IMR-90 (cell line): ENCODE measurements around the gene KIF13A. TPM values are rescaled to one million over a fixed set of nuclear protein-coding genes. Genes with fewer than 3 reads are reported as not detected.

Experiments
- ATAC-seq: fragments of 200-7000 bp; cut with Tn5 transposase; 2 replicates; pipeline ENCODE4 v1.9.1; 2020; ENCODE audit warnings: low read depth, mild to moderate bottlenecking, moderate library complexity
- BruUV-seq: library from RNA; stranded (reverse); fragments of 400-500 nt; replicated peaks from 2 replicates; lab custom pipeline; 2021; lab: Mats Ljungman, UMichigan
- CTCF ChIA-PET: fragments of 300-600 bp; formaldehyde crosslinking; extraction: SDS; loops from one replicate; lab custom pipeline; 2021; ENCODE audit warnings: antibody characterized with exemption; lab: Yijun Ruan, JAX
- POLR2A ChIA-PET: fragments of 300-600 bp; sonication (Branson Sonifier 250); formaldehyde crosslinking; loops from one replicate; lab custom pipeline; 2022; ENCODE audit warnings: antibody characterized with exemption; ENCODE audit not compliant: unreplicated experiment; lab: Charles Lee
- DNase-seq: peaks from one replicate; pipeline ENCODE4 v3.0.0; 2013
- H2AFZ ChIP-seq: replicated peaks from 2 replicates; pipeline ENCODE3; 2013; ENCODE audit warnings: low read length, mild to moderate bottlenecking; ENCODE audit not compliant: poor library complexity
- H2AK5ac ChIP-seq: 2 replicates; pipeline ENCODE4 v1.6.1; 2013; ENCODE audit warnings: low read depth, low read length, inconsistent platforms
- H2AK9ac ChIP-seq: replicated peaks from 2 replicates; pipeline ENCODE3; 2013; ENCODE audit warnings: mild to moderate bottlenecking, low read depth, low read length, moderate library complexity; ENCODE audit not compliant: poor library complexity
- H2BK120ac ChIP-seq: 2 replicates; pipeline ENCODE4 v1.6.1; 2013; ENCODE audit warnings: low read depth, low read length, inconsistent platforms
- H2BK15ac ChIP-seq: 3 replicates; pipeline ENCODE4 v1.6.1; 2013; ENCODE audit warnings: low read depth, low read length, inconsistent platforms
- H2BK20ac ChIP-seq: 2 replicates; pipeline ENCODE4 v1.6.1; 2013; ENCODE audit warnings: low read depth, mild to moderate bottlenecking, inconsistent platforms, low read length, moderate library complexity
- H2BK5ac ChIP-seq: 2 replicates; pipeline ENCODE4 v1.6.1; 2013; ENCODE audit warnings: mild to moderate bottlenecking, low read depth, low read length, inconsistent platforms; ENCODE audit not compliant: poor library complexity, severe bottlenecking
- H3K14ac ChIP-seq: replicated peaks from 2 replicates; pipeline ENCODE4 v1.6.1; 2013; ENCODE audit warnings: low read depth, low read length, inconsistent platforms
- H3K18ac ChIP-seq: 2 replicates; pipeline ENCODE4 v1.6.1; 2013; ENCODE audit warnings: low read depth, low read length, control low read depth
- H3K23ac ChIP-seq: 2 replicates; pipeline ENCODE4 v1.6.1; 2013; ENCODE audit warnings: low read depth, low read length, inconsistent platforms
- H3K27ac ChIP-seq: 2 replicates; pipeline ENCODE4 v1.5.1; 2013; ENCODE audit warnings: mild to moderate bottlenecking, control low read depth, low read length; ENCODE audit not compliant: insufficient read depth
- H3K27me3 ChIP-seq: 2 replicates; pipeline ENCODE4 v1.6.1; 2013; ENCODE audit warnings: low read length; ENCODE audit not compliant: control insufficient read depth, insufficient read depth
- H3K36me3 ChIP-seq: 2 replicates; pipeline ENCODE4 v1.6.1; 2013; ENCODE audit warnings: low read length, mixed read lengths; ENCODE audit not compliant: control insufficient read depth, insufficient read depth
- H3K4ac ChIP-seq: 2 replicates; pipeline ENCODE4 v1.6.1; 2013; ENCODE audit warnings: low read depth, low read length, inconsistent platforms
- H3K4me1 ChIP-seq: 2 replicates; pipeline ENCODE4 v1.6.1; 2013; ENCODE audit warnings: low read length, mixed read lengths; ENCODE audit not compliant: control insufficient read depth, insufficient read depth
- H3K4me2 ChIP-seq: 2 replicates; pipeline ENCODE4 v1.6.1; 2013; ENCODE audit warnings: low read depth, mild to moderate bottlenecking, control low read depth, low read length, moderate library complexity
- H3K4me3 ChIP-seq: 2 replicates; pipeline ENCODE4 v1.5.1; 2013; ENCODE audit warnings: low read depth, mild to moderate bottlenecking, control low read depth, low read length, moderate library complexity; ENCODE audit not compliant: insufficient read depth
- H3K56ac ChIP-seq: 2 replicates; pipeline ENCODE4 v1.6.1; 2013; ENCODE audit warnings: low read length, inconsistent platforms; ENCODE audit not compliant: insufficient read depth; ENCODE audit errors: extremely low read depth
- H3K79me1 ChIP-seq, 2 experiments: 2 replicates each; pipeline ENCODE4 v1.6.1; 2013; ENCODE audit warnings: low read length in 2 of 2, inconsistent platforms in 1 of 2, low read depth in 1 of 2
- H3K9ac ChIP-seq: 2 replicates; pipeline ENCODE4 v1.6.1; 2013; ENCODE audit warnings: low read depth, low read length, control low read depth
- H3K9me1 ChIP-seq: 2 replicates; pipeline ENCODE4 v1.6.1; 2013; ENCODE audit warnings: low read length, inconsistent platforms; ENCODE audit not compliant: insufficient read depth
- H3K9me3 ChIP-seq: 2 replicates; pipeline ENCODE4 v1.6.1; 2013; ENCODE audit warnings: low read length; ENCODE audit not compliant: control insufficient read depth, insufficient read depth
- H4K20me1 ChIP-seq: 2 replicates; pipeline ENCODE4 v1.6.1; 2013; ENCODE audit warnings: low read length, inconsistent platforms; ENCODE audit not compliant: insufficient read depth
- H4K5ac ChIP-seq: 2 replicates; pipeline ENCODE4 v1.6.1; 2013; ENCODE audit warnings: mild to moderate bottlenecking, low read depth, low read length, control low read depth
- H4K8ac ChIP-seq, 2 experiments: 2 replicates each; pipeline ENCODE4 v1.6.1; 2013; ENCODE audit warnings: low read depth in 2 of 2, low read length in 2 of 2, control low read depth in 1 of 2, inconsistent platforms in 1 of 2
- H4K91ac ChIP-seq: 2 replicates; pipeline ENCODE4 v1.6.1; 2013; ENCODE audit warnings: low read depth, low read length, inconsistent platforms; ENCODE audit not compliant: insufficient read depth
- BHLHE40 ChIP-seq: fragments of 150-350 bp; IDR thresholded peaks from 2 replicates; pipeline ENCODE4 v1.6.1; 2016; ENCODE audit warnings: mild to moderate bottlenecking, low read depth, low read length
- MAFK ChIP-seq: IDR thresholded peaks from 2 replicates; pipeline ENCODE4 v1.6.1; 2012; ENCODE audit warnings: low read depth, low read length, improper control_type of control experiment
- MAZ ChIP-seq: IDR thresholded peaks from 2 replicates; pipeline ENCODE4 v1.6.1; 2012; ENCODE audit warnings: low read depth, mild to moderate bottlenecking, low read length, improper control_type of control experiment, moderate library complexity, borderline replicate concordance
- MXI1 ChIP-seq: IDR thresholded peaks from 2 replicates; pipeline ENCODE4 v1.6.1; 2012; ENCODE audit warnings: low read depth, mild to moderate bottlenecking, low read length, moderate library complexity, borderline replicate concordance
- NFE2L2 ChIP-seq: fragments of 150-350 bp; IDR thresholded peaks from 2 replicates; pipeline ENCODE4 v1.6.1; 2016; ENCODE audit warnings: low read depth, mild to moderate bottlenecking, low read length
- POLR2A ChIP-seq: IDR thresholded peaks from 2 replicates; pipeline ENCODE4 v1.6.1; 2012; ENCODE audit warnings: mild to moderate bottlenecking, low read depth, low read length
- WGBS, 2 experiments: methylation state at CpG; one replicate each; pipeline versions ENCODE4 v1.1.5 to v1.1.7; 2013; ENCODE audit warnings: missing lambda C conversion rate in 2 of 2; ENCODE audit not compliant: insufficient read length in 1 of 2; ENCODE audit errors: extremely low coverage in 2 of 2; 5-methylcytosine and 5-hydroxymethylcytosine counted together
- dilution Hi-C: fragments of 300-500 bp; cut with HindIII; formaldehyde crosslinking; loops from one replicate; pipeline ENCODE4 v1.14.3; 2018; ENCODE audit warnings: low sequenced_read_pairs; ENCODE audit not compliant: unreplicated experiment
- in situ Hi-C: fragments of 300-500 bp; cut with MboI; formaldehyde crosslinking; loops from 3 replicates; pipeline ENCODE4 v1.14.3; 2019; ENCODE audit warnings: low sequenced_read_pairs, inconsistent platforms, mixed read lengths
- intact Hi-C: fragments of 100-400 bp; cut with micrococcal nuclease; formaldehyde crosslinking; loops from 2 replicates; pipeline ENCODE4 v1.10.0; 2022
- polyA plus RNA-seq, 3 experiments: library from polyadenylated mRNA; depleted of rRNA; stranded (reverse); fragments of >200 nt; gene quantifications; 2 replicates each; pipeline ENCODE4 v1.2.3, GENCODE V29; 2012; ENCODE audit warnings: low replicate concordance in 1 of 3
- total RNA-seq: library from RNA; depleted of rRNA; stranded (reverse); fragments of >200 nt; gene quantifications from 2 replicates; pipeline ENCODE4 v1.2.3, GENCODE V29; 2012

Gene KIF13A
- total and polyA plus RNA-seq, 2 of the 4 experiments (the other 2 are of a cell fraction): 23.3 to 51.8 TPM

GRCh38 chr6:17900011-17900410, 87.4 kb downstream of the KIF13A start:
- Histone ChIP-seq H3K27me3 (no peaks in the 10 kb centered on the region), H3K79me1 (peaks cover 28 to 61% of the 10 kb centered on the region in 2 experiments), H3K9me3 (peaks cover 16% of the 10 kb centered on the region), H3K4me2 (no peak overlapping the region), H4K5ac (no peak overlapping the region), H2BK20ac (no peak overlapping the region), H3K23ac (no peak overlapping the region), H4K8ac (no peak overlapping the region), H3K9me1 (0 out of 2 replicates have a peak, but pooled peaks cover 2% of the 10 kb centered on the region), H3K4me1 (peaks cover 4% of the 10 kb centered on the region), H2AK5ac (no peak overlapping the region), H3K56ac (no peak overlapping the region; the same call in 1 of the 2 replicates), H3K18ac (no peak overlapping the region), H3K4me3 (no peak overlapping the region), H4K20me1 (no peaks in the 10 kb centered on the region), H2BK15ac (no peak overlapping the region), H3K36me3 (peaks cover 9% of the 10 kb centered on the region), H3K9ac (no peak overlapping the region), H3K14ac (no peak overlapping the region), H3K27ac (no peak overlapping the region), H3K4ac (no peak overlapping the region), H2AFZ (no peak overlapping the region), H2BK5ac (no peak overlapping the region), H2BK120ac (no peak overlapping the region), H4K91ac (no peak overlapping the region), H2AK9ac (no peak overlapping the region)
- no CpG with 5 or more reads among the region's 2 CpGs for WGBS, 2 experiments
- ChIA-PET CTCF (interaction anchor here (0.6 kb wide), 1 partner anchor 22 kb away, joined by 3 read pairs; no protein-coding TSS in a partner anchor), POLR2A (no interaction called here)
- DNase-seq: no peak
- intact Hi-C loops: no loop called here
- TF ChIP-seq NFE2L2: no peak
- no peak for TF ChIP-seq MAZ
- no peak for TF ChIP-seq BHLHE40
- TF ChIP-seq MAFK: no peak
- no peak for TF ChIP-seq POLR2A
- no peak for TF ChIP-seq MXI1
- dilution Hi-C loops: no loop called here
- BruUV-seq: no TSS peak
- no peak for ATAC-seq
- in situ Hi-C loops: no loop called here
